HG03565 (cell line): Measurements from ENCODE around the gene SLC25A46.
A peak's percentile ranks its signal among the peaks of the same experiment; 100 is the strongest.
"Not testable (repeated sequence)": the region's sequence is repeated elsewhere in the genome, so short reads cannot be mapped to it uniquely, and the experiment has no call there.

Experiments used
- ATAC-seq: cut with Tn5 transposase; IDR thresholded peaks from one replicate; pipeline ENCODE4 v1.9.1; 2021; ENCODE audit warnings: mild to moderate bottlenecking, moderate library complexity; ENCODE audit not compliant: unreplicated experiment

SLC25A46 gene

DNA sequence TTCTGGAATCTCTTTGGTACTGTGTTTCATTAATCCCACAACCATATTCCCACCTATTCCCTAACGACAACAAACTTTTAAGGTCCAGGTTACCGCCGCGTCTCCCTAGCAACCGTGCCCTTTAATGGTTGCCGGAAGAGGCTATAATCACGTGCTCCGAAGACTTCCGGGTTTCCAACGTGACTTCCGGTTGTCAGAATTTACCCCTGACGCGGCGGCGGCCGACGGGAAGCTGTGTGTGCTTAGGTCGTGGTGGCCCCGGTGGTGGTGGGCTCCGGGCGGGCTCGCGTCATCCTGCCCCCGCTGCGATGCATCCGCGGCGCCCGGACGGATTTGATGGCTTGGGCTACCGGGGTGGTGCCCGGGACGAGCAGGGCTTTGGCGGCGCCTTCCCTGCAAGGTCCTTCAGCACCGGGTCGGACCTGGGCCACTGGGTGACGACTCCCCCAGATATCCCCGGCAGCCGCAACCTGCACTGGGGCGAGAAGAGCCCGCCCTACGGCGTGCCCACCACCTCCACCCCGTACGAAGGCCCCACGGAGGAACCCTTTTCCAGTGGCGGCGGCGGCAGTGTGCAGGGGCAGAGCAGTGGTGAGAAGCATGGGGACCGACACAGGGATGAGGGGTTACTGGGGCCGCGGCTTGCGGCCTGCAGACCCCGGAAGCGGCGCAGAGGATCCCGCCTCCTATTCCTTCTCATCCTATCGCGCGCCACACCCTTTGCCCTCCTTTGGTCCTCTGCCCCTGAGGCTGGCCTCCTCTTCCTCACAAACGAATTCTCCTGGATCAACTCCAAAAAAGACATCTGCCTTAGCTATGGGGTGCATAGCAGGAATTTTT, at the start of gene SLC25A46:
Gene SLC25A46 (plus strand): TSS at position 196 of the 840 bp plus-strand sequence. CDS start 113 bp downstream, at position 309.
- ATAC-seq = peak; percentile 94

- ATAC-seq = not testable (repeated sequence)
These were observed 48.2 kb upstream of the SLC25A46 start for GRCh38 chr5:110690587-110690986.

GRCh38 chr5:110692669-110693068, 46.1 kb upstream of the SLC25A46 start:
- not testable (repeated sequence) for ATAC-seq

DNA sequence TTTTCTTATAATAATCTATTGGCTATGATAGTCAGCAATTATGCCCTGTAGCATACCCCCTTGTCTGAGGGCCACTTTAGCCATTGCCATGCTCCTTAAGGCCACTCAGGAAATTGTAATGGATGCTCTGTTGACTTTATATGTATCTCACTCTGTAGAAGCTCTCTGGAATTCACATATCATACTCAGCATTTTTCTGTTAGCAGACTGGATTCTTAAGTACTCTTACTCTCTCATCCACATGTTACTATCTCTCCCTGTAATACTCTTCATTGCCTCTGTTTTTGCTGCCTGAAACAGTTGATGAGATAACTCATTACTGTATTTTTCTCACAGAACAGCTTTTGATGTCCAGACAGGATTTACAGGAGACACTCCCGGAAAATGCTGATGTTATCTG, 36.5 kb upstream of the SLC25A46 start:
- ATAC-seq = no peak

DNA sequence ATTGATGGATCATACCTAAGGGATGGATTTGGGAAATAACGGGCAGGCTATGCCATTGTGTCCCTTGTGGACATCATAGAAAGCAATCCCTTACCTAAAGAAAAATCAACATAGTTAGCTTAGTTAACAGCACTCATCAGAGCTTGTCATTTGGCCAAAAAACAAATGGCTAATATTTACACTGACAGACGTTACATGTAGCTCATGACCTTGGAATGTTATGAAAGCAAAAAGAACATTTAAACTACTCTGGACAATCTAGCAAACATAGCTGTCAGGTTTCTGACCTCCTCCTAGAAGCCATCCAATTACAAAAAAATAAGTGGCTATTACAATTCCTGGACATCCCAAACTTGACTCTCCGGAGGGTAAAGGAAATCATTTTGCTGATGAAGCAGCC, 36.1 kb upstream of the SLC25A46 start:
- no peak for ATAC-seq

DNA sequence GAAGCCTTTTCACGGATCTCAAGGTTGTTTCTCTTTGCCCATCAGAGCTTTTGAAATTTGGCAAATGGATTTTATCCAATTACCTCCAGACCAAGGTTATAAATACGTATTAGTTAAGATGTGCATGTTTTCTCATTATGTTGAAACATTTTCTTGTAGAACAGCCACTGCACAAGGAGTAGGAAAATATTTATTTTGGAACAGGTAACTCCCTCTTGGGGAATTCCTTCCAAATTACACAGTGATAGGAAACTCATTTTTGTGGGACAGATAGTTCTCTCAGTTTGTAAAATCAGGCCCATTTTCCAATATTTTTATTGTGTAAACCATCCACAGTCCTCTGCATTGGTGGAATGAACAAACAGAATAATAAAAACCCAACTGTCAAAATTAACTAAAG, 35.3 kb upstream of the SLC25A46 start:
- ATAC-seq = no peak

- no peak for ATAC-seq
These were observed 33.5 kb upstream of the SLC25A46 start for GRCh38 chr5:110705349-110705748.

- no peak for ATAC-seq
These were observed 31.5 kb upstream of the SLC25A46 start for GRCh38 chr5:110707260-110707844.

GRCh38 chr5:110716247-110717245, 22.3 kb upstream of the SLC25A46 start:
- peak; percentile 99 for ATAC-seq

GRCh38 chr5:110718311-110718710, 20.5 kb upstream of the SLC25A46 start:
- no peak for ATAC-seq

- ATAC-seq = peak; percentile 100
These were observed 12.4 kb upstream of the SLC25A46 start, which contains the start of gene TMEM232 for GRCh38 chr5:110726249-110727024. TMEM232 (minus strand) TSS chr5:110726671; CDS start chr5:110667352, 59,319 bp downstream.

GRCh38 chr5:110727025-110727314, 11.8 kb upstream of the SLC25A46 start:
- ATAC-seq = peak; percentile 27

GRCh38 chr5:110731499-110731898, 7.3 kb upstream of the SLC25A46 start:
- ATAC-seq = not testable (repeated sequence)

DNA sequence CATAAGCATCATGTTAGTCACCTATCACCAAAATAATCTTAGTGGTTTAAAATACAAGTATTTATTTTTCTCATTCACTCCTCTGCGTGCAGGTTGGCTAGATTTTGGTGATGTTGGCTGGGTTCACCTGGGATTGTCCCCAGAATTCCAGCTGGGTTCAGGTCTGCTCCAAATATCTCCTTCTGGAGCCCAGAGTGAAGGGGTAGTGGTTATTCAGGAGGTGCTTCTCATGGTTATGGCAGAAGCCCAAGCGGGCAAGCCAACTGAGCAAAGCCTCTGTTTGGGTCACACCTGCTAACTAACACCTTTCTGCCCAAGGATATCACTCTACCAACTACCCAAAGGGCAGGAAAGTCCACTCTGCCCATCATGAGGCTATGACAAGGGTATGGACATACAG, 4.7 kb upstream of the SLC25A46 start:
- ATAC-seq = no peak

DNA sequence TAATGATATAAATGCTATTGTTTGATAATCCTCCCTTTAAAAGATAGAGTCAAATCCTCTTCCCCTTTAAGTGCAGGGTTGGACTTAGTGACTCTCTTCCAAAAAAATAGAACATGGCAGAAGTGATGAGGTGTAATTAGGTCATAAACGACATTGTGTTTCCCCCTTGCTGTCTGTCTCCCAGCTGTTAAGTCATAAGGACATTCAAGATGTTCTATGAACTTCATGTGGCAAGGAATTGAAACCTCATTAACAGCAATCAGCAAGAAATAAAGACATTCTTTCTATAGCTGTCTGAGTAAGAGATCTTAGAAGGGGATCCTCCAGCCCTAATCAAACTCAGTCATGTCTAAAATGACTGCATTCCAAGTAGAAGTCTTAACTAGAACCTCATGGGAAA, 3.3 kb upstream of the SLC25A46 start:
- no peak for ATAC-seq

DNA sequence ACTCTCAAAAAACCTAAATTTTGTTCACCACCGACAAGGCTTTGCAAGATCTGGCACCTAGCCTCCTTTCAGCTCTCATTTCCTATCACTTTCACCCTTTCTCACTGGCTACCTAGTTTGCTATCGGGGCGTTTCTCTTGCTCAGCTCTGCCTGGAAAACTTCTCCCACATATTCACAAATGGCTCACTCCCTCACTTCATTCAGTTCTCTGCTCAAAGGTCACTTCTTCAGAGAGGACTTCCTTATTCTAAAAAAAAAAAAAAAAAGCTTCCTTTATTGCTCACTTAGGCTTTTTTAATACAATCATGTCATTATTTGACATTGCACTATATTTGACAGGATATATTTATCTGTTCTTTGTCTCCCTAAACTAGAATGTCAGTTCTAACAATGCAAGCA, 2.1 kb upstream of the SLC25A46 start:
- ATAC-seq = no peak

- ATAC-seq = peak; percentile 40
These were observed 350 bp upstream of the SLC25A46 start for GRCh38 chr5:110738503-110738811.

DNA sequence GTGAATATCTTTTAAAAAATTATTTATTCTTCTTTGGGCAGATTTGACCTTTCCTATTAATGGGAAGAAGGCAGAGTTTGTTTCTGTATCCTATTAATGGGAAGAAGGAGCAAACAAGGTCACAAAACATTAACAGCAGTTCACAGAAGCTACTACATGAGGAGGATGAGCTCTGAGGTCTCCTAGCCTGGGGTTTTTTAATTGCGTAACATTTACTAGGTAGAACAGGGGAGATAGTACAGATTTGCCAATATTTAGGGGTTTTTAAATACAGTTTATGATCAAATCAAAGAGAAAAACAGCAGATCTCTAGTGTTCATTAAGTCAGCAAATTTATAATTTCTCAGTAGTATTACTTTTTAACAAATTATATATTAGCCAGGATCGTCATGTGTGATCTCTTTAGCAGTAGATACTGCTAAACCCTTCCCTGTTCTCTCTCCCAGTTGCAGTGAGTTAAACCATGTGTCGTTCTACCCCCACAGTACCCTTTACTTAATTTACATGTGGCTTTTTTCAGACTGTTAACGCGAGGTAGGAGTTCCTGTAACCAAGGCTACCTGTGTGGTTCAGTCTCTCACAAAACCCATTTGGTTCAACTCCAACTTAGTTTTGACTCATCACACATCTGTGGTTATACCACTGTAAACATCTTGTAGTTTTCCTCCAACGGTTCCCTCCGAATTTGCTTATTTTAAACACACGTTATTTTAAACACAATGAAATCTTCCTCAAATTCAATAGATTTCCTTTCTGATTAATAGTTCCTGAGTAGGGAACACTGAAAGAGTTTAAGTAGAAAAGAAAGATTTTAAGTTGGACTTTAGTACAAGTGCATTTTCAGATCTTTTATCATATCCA, 13.3 kb downstream of the SLC25A46 start:
- peak; percentile 97 for ATAC-seq

DNA sequence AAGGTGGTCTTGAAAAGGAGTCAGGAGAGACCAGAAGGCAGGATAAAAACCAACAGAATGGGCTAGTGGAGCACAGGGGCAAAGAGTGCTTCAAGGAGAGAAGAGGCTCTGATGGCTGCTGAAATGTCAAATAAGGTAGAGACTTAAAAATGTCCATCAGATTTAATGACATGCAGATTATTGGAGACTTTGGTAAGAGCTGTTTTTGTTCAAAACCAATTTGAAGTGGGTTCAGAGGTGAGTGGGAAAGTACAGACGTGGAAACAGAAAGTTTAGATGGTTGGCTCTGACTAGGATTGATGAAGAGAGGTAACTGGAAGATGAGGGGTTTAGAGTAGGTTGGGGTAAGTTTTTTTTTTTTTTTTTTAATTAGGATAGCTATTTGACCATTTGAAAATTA, 14.1 kb downstream of the SLC25A46 start:
- ATAC-seq = no peak

DNA sequence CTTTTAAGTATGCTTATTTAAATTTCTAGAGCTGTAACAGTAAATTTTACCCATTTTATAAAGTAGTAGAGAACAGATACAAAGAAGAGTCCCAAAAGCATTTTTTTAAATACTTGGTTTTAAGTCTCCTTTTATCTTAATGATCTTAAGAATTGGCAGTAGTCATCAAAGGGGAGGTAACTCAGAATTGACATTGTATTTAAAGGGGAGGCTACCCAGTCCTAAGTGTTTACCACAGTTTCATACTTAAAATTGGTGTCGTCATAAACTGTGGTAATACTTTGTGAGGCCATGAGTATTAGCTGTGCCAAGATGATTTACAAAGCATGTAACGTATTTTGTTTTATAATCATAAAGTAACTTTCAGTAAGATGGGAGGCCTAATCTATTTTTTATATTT, 14.8 kb downstream of the SLC25A46 start:
- ATAC-seq = no peak
